Upper lobe of right lung (tissue), 1 donor: Measurements from ENCODE around the gene MED12L. TPM values are rescaled to one million over a fixed set of nuclear protein-coding genes. Genes with fewer than 3 reads are reported as not detected.
A peak's percentile ranks its signal among the peaks of the same experiment; 100 is the strongest.

Experiments used
- ATAC-seq: fragments of 200-7000 bp; cut with Tn5 transposase; one replicate; pipeline ENCODE4 v1.9.1; 2020; ENCODE audit warnings: mild to moderate bottlenecking, moderate library complexity
- DNase-seq: peaks from one replicate; pipeline ENCODE4 v3.0.0-alpha.2; 2020
- H3K27ac ChIP-seq: fragments of 200-600 bp; one replicate; pipeline ENCODE4 v1.8.0; 2022
- H3K27me3 ChIP-seq: fragments of 200-600 bp; one replicate; pipeline ENCODE4 v1.8.0; 2022; ENCODE audit warnings: mild to moderate bottlenecking
- H3K36me3 ChIP-seq: fragments of 200-600 bp; one replicate; pipeline ENCODE4 v1.8.0; 2022
- H3K4me1 ChIP-seq: fragments of 200-600 bp; one replicate; pipeline ENCODE4 v1.8.0; 2022
- H3K4me3 ChIP-seq: fragments of 200-600 bp; one replicate; pipeline ENCODE4 v1.8.0; 2022; ENCODE audit warnings: mild to moderate bottlenecking
- H3K9me3 ChIP-seq: fragments of 200-600 bp; one replicate; pipeline ENCODE4 v1.8.0; 2022
- CTCF ChIP-seq: fragments of 200-600 bp; IDR thresholded peaks from one replicate; pipeline ENCODE4 v1.8.0; 2022; ENCODE audit warnings: antibody characterized with exemption
- intact Hi-C: fragments of 100-400 bp; cut with DNase I; formaldehyde crosslinking; loops from one replicate; pipeline ENCODE4 v1.11.0; 2022
- total RNA-seq: library from RNA; stranded (reverse); fragmentation: NEBNext Ultra II Directional; extraction: Animal tissue kit (Norgen Biotek cat#: 25700); gene quantifications from one replicate; pipeline ENCODE4 v1.2.1, GENCODE V29; 2021
- donor health status: DM: no; HTN: yes; CAD: no; lungs with severe emphysema.

MED12L gene
- total RNA-seq, 1 donor from 2014 or later, result 0.69 TPM

DNA sequence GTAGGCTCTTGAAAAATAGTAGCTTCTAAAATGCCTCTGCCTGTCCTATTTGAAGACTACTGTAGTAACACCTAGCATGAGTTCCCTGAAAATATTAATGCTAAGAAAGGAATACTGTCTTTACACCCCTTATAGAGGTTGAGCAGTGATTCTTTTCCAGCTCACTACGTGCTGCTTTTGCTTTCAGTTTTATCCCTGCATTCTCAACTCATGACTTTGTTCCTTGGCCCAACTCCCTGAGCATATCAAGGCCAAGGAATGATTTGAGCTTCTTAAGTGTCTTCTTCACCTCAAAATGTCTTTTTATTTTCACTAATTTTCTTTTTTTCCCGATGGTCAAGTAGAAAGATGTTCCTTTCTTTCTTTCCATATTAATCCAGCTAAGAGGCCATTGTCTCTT is 260.4 kb downstream of the MED12L start:
- no peaks in the 10 kb centered on the region for H3K36me3 ChIP-seq
- no peaks in the 10 kb centered on the region for H3K27me3 ChIP-seq
- no peaks in the 10 kb centered on the region for H3K4me1 ChIP-seq
- intact Hi-C loops, result no loop called here
- H3K9me3 ChIP-seq, result no peaks in the 10 kb centered on the region
- no peak for TF ChIP-seq CTCF
- peak overlapping the region; percentile 11 for H3K4me3 ChIP-seq
- DNase-seq (no peak), ATAC-seq (peak; percentile 54)
- H3K27ac ChIP-seq, result peak overlapping the region; percentile 38

DNA sequence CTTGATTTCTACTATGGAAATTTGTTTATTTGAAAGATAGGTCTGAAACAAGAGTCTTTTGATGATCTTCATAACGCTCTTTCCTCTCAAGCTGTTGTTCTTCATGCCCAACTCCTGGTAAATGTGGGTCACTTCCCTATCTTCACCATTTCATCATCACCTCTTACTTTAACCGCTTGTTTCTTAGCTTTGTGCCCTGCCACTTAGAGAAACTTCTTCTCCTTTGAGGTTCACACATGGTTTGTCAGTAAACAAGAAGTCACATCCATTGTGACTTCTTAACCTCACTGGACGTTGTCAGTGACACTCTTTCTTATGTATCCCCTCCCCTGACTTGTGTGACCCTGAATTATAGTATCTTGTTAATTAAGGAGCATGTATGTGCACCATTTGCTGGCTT is 260.8 kb downstream of the MED12L start:
- Histone ChIP-seq H3K27ac (peak overlapping the region; percentile 38), H3K36me3 (no peaks in the 10 kb centered on the region), H3K4me1 (no peaks in the 10 kb centered on the region), H3K27me3 (no peaks in the 10 kb centered on the region), H3K4me3 (peak overlapping the region; percentile 11), H3K9me3 (no peaks in the 10 kb centered on the region)
- intact Hi-C loops, result no loop called here
- ATAC-seq (peak; percentile 75), DNase-seq (no peak)
- TF ChIP-seq CTCF, result no peak

GRCh38 chr3:151347432-151347831 is 262.0 kb downstream of the MED12L start:
- DNase-seq (no peak), ATAC-seq (peak; percentile 94)

GRCh38 chr3:151350656-151351055 is 265.2 kb downstream of the MED12L start:
- no peaks in the 10 kb centered on the region for H3K9me3 ChIP-seq
- ATAC-seq, result no peak
- intact Hi-C loops, result no loop called here
- no peaks in the 10 kb centered on the region for H3K4me1 ChIP-seq
- H3K27me3 ChIP-seq, result no peaks in the 10 kb centered on the region
- H3K4me3 ChIP-seq, result no peak overlapping the region
- no peak for TF ChIP-seq CTCF
- DNase-seq, result no peak
- no peaks in the 10 kb centered on the region for H3K36me3 ChIP-seq
- no peak overlapping the region for H3K27ac ChIP-seq

More at GRCh38 chr3:151347432-151347831, 262.0 kb downstream of the MED12L start:
- TF ChIP-seq CTCF, result no peak
- Histone ChIP-seq H3K36me3 (no peaks in the 10 kb centered on the region), H3K27ac (no peak overlapping the region), H3K9me3 (no peaks in the 10 kb centered on the region), H3K4me3 (no peak overlapping the region), H3K27me3 (no peaks in the 10 kb centered on the region), H3K4me1 (no peaks in the 10 kb centered on the region)
- intact Hi-C loops, result no loop called here

DNA sequence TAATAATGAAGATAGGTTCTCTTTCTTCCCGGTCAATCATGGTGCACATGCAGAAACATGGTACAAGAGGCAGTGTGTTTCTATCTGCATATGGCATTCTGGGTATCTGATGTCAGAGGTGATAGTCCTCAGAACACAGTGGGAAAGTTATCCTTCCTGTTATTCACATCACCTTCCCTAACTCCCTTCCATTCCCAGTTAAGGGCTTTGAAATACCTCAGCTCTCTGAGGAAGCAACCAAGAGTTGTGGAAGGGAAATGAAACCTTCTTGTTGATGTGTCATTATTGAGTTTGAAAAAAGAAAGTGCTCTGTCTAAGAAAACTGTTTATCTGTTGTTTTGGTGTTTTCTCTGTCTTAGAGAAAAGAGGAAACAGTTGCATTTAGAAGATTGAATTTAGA is 265.8 kb downstream of the MED12L start:
- DNase-seq (no peak), ATAC-seq (peak; percentile 45)
- no peaks in the 10 kb centered on the region for H3K4me1 ChIP-seq
- H3K27ac ChIP-seq, result peak overlapping the region; percentile 32
- H3K9me3 ChIP-seq, result no peaks in the 10 kb centered on the region
- intact Hi-C loops, result no loop called here
- no peaks in the 10 kb centered on the region for H3K27me3 ChIP-seq
- H3K36me3 ChIP-seq, result no peaks in the 10 kb centered on the region
- no peak for TF ChIP-seq CTCF
- no peak overlapping the region for H3K4me3 ChIP-seq

- Histone ChIP-seq H3K4me3 (no peak overlapping the region), H3K4me1 (no peaks in the 10 kb centered on the region), H3K27me3 (no peaks in the 10 kb centered on the region), H3K9me3 (no peaks in the 10 kb centered on the region), H3K36me3 (no peaks in the 10 kb centered on the region), H3K27ac (peak overlapping the region; percentile 32)
- ATAC-seq (no peak), DNase-seq (no peak)
- no peak for TF ChIP-seq CTCF
- intact Hi-C loops, result no loop called here
Measured at GRCh38 chr3:151351648-151352047, 266.2 kb downstream of the MED12L start.
